PC-9 (cell line): ENCODE data around the gene CCR7. TPM values are rescaled to one million over a fixed set of nuclear protein-coding genes. Genes with fewer than 3 reads are reported as not detected.

Experiments used
- BruUV-seq: library from RNA; stranded (reverse); fragments of 400-500 nt; replicated peaks from 2 replicates; lab custom pipeline; 2021; lab: Mats Ljungman, UMichigan
- CTCF ChIA-PET: fragments of 300-600 bp; sonication (Branson Sonifier 250); formaldehyde crosslinking; loops from one replicate; lab custom pipeline; 2022; ENCODE audit warnings: antibody characterized with exemption; lab: Charles Lee
- POLR2A ChIA-PET: fragments of 300-600 bp; sonication (Branson Sonifier 250); formaldehyde crosslinking; loops from one replicate; lab custom pipeline; 2022; ENCODE audit warnings: antibody characterized with exemption; ENCODE audit not compliant: unreplicated experiment; lab: Charles Lee
- DNase-seq, 2 experiments: peaks; one replicate each; pipeline versions ENCODE4 v3.0.0 to v3.0.0-alpha.2; 2015 to 2022; ENCODE audit warnings: mixed read lengths in 1 of 2
- H2AFZ ChIP-seq: fragments of 200-600 bp; sonication (generic); 2 replicates; pipeline ENCODE4 v1.8.1; 2017; ENCODE audit warnings: antibody characterized with exemption
- H3F3A ChIP-seq: fragments of 200-600 bp; sonication (generic); 2 replicates; pipeline ENCODE4 v1.8.1; 2017; ENCODE audit warnings: antibody characterized with exemption, mild to moderate bottlenecking, low read depth; ENCODE audit not compliant: insufficient read depth
- H3K27ac ChIP-seq: fragments of 200-600 bp; sonication (generic); 2 replicates; pipeline ENCODE4 v1.6.1; 2016; ENCODE audit warnings: mixed run types
- H3K27me3 ChIP-seq: fragments of 200-600 bp; sonication (generic); 2 replicates; pipeline ENCODE4 v1.6.1; 2016; ENCODE audit warnings: low read depth, mixed run types; ENCODE audit not compliant: insufficient read depth
- H3K36me3 ChIP-seq: fragments of 200-600 bp; sonication (generic); 2 replicates; pipeline ENCODE4 v1.6.1; 2016; ENCODE audit warnings: low read depth, mixed run types
- H3K4me1 ChIP-seq: fragments of 200-600 bp; sonication (generic); replicated peaks from 2 replicates; pipeline ENCODE4 v1.6.1; 2016; ENCODE audit warnings: mixed run types; ENCODE audit not compliant: insufficient read depth
- H3K4me2 ChIP-seq: fragments of 200-600 bp; sonication (generic); 2 replicates; pipeline ENCODE4 v1.6.1; 2017; ENCODE audit warnings: mixed run types
- H3K4me3 ChIP-seq: fragments of 200-600 bp; sonication (generic); 2 replicates; pipeline ENCODE4 v1.6.1; 2016; ENCODE audit warnings: mixed run types
- H3K79me2 ChIP-seq: fragments of 200-600 bp; sonication (generic); 2 replicates; pipeline ENCODE4 v1.6.1; 2017; ENCODE audit warnings: low read depth, mixed run types
- H3K9me2 ChIP-seq: fragments of 200-600 bp; sonication (generic); 2 replicates; pipeline ENCODE4 v1.8.1; 2017; ENCODE audit warnings: mild to moderate bottlenecking; ENCODE audit not compliant: insufficient read depth
- H3K9me3 ChIP-seq: fragments of 200-600 bp; sonication (generic); 2 replicates; pipeline ENCODE4 v1.8.1; 2016; ENCODE audit warnings: low read depth; ENCODE audit not compliant: insufficient read depth
- H4K20me1 ChIP-seq: fragments of 200-600 bp; sonication (generic); 2 replicates; pipeline ENCODE4 v1.8.1; 2017; ENCODE audit not compliant: insufficient read depth
- CTCF ChIP-seq: fragments of 200-600 bp; sonication (generic); conservative IDR thresholded peaks from 2 replicates; pipeline ENCODE4 v1.6.1; 2017; ENCODE audit warnings: mixed run types, antibody characterized with exemption, mild to moderate bottlenecking, moderate library complexity
- EZH2 ChIP-seq: fragments of 200-600 bp; sonication (generic); IDR thresholded peaks from 2 replicates; pipeline ENCODE4 v1.8.0; 2017; ENCODE audit warnings: antibody characterized with exemption, low read depth
- intact Hi-C: fragments of 100-400 bp; cut with micrococcal nuclease; formaldehyde crosslinking; loops from one replicate; pipeline ENCODE4 v1.10.0; 2022; ENCODE audit not compliant: unreplicated experiment
- total RNA-seq: library from RNA; stranded (reverse); gene quantifications from 2 replicates; pipeline ENCODE4 v1.2.3, GENCODE V29; 2021

The CCR7 gene
- total RNA-seq, 1 experiment from 2014 or later = not detected

GRCh38 chr17:40519089-40519775, 46.0 kb downstream of the CCR7 start:
- H3K4me3 ChIP-seq = no peak overlapping the region
- intact Hi-C loops = loop anchor here (5.0 kb wide), 2 partner anchors 77 to 1133 kb away; partner anchors contain the start of gene IGFBP4
- DNase-seq = no peak
- peak overlapping the region; percentile 61 for H3K4me2 ChIP-seq
- H2AFZ ChIP-seq = no peak overlapping the region
- no peaks in the 10 kb centered on the region for H3K9me3 ChIP-seq
- CTCF ChIA-PET = no interaction called here
- BruUV-seq = no TSS peak
- POLR2A ChIA-PET = interaction anchor here (0.7 kb wide), 2 partner anchors 18 to 51 kb away, joined by 3 to 4 read pairs; partner anchors contain the start of gene TNS4
- peak overlapping the region; percentile 69 for H3K27ac ChIP-seq
- H3K4me1 ChIP-seq = peaks cover 94% of the 10 kb centered on the region
- no peaks in the 10 kb centered on the region for H4K20me1 ChIP-seq
- no peaks in the 10 kb centered on the region for H3K79me2 ChIP-seq
- no peaks in the 10 kb centered on the region for H3K36me3 ChIP-seq
- TF ChIP-seq CTCF (no peak), EZH2 (no peak)
- H3K9me2 ChIP-seq = no peaks in the 10 kb centered on the region
- H3K27me3 ChIP-seq = no peaks in the 10 kb centered on the region
- H3F3A ChIP-seq = peaks cover 68% of the 10 kb centered on the region

- H3K27ac ChIP-seq = peak overlapping the region; percentile 69
- no peak overlapping the region for H3K4me3 ChIP-seq
- no peaks in the 10 kb centered on the region for H4K20me1 ChIP-seq
- TF ChIP-seq EZH2 = no peak
- TF ChIP-seq CTCF = no peak; the same call in 1 of the 2 replicates
- peak overlapping the region; percentile 61 for H3K4me2 ChIP-seq
- no peaks in the 10 kb centered on the region for H3K27me3 ChIP-seq
- ChIA-PET POLR2A (interaction anchor here (0.6 to 0.8 kb wide), 3 partner anchors 28 to 50 kb away, joined by 3 to 5 read pairs (median 3); no protein-coding TSS in a partner anchor), CTCF (no interaction called here)
- no peaks in the 10 kb centered on the region for H3K9me2 ChIP-seq
- peaks cover 99% of the 10 kb centered on the region for H3K4me1 ChIP-seq
- H3K36me3 ChIP-seq = no peaks in the 10 kb centered on the region
- H2AFZ ChIP-seq = no peak overlapping the region
- peaks cover 72% of the 10 kb centered on the region for H3F3A ChIP-seq
- no peaks in the 10 kb centered on the region for H3K79me2 ChIP-seq
- intact Hi-C loops = loop anchor here (1.0 to 5.0 kb wide), 3 partner anchors 19 to 1134 kb away; partner anchors contain the start of gene IGFBP4
- no TSS peak for BruUV-seq
- peak; percentile 75 to 88 for DNase-seq
- no peaks in the 10 kb centered on the region for H3K9me3 ChIP-seq
These were observed 46.7 kb downstream of the CCR7 start for GRCh38 chr17:40518401-40519088.

- TF ChIP-seq EZH2 = no peak
- no peak for TF ChIP-seq CTCF
- Histone ChIP-seq H3K9me2 (no peaks in the 10 kb centered on the region), H3K36me3 (no peaks in the 10 kb centered on the region), H3K4me2 (peak overlapping the region; percentile 61), H3K9me3 (no peaks in the 10 kb centered on the region), H3K4me1 (peaks cover 99% of the 10 kb centered on the region), H4K20me1 (no peaks in the 10 kb centered on the region), H3K4me3 (no peak overlapping the region), H3F3A (peaks cover 71% of the 10 kb centered on the region), H3K27ac (peak overlapping the region; percentile 69), H3K27me3 (no peaks in the 10 kb centered on the region), H2AFZ (no peak overlapping the region), H3K79me2 (no peaks in the 10 kb centered on the region)
- no peak for DNase-seq
- CTCF ChIA-PET = no interaction called here
- TSS peak; percentile 29 for BruUV-seq
- intact Hi-C loops = loop anchor here (1.0 to 5.0 kb wide), 3 partner anchors 19 to 1134 kb away; partner anchors contain the start of gene IGFBP4
- POLR2A ChIA-PET = interaction anchor here (0.6 to 0.8 kb wide), 3 partner anchors 28 to 1004 kb away, joined by 3 to 5 read pairs (median 4); no protein-coding TSS in a partner anchor
These were observed 47.3 kb downstream of the CCR7 start for GRCh38 chr17:40517981-40518380.
